ENCODE results near the gene C9orf72. TPM values are rescaled to one million over a fixed set of nuclear protein-coding genes. Genes with fewer than 3 reads are reported as not detected.

Gene C9orf72
- total RNA-seq (2014; rRNA removed; shearing (Covaris generic)) = 27.8 and 30.9 TPM in 2 replicates
- polyA plus RNA-seq (2016; fragmentation: Nextera tagmentation; extraction: Ambion mirVana) = 8.6 and 11.6 TPM in 2 replicates
- long read RNA-seq, partial matches to known transcripts = 4 of 5 reads
- long read RNA-seq, other reads (novel, unspliced or antisense) = 0 of 5 reads

GRCh38 chr9:27572918-27573633, at the start of gene C9orf72:
TSS of gene C9orf72 (minus strand) at chr9:27573481. CDS start at chr9:27567120, 6,361 bp downstream.
- H3K4me3 ChIP-seq = peak within 1 kb of the TSS; percentile 89
- H3K9me2 ChIP-seq (ENCODE audit: insufficient read depth) = no peaks in the 10 kb centered on the region
- H3K36me3 Mint-ChIP-seq (ENCODE audit: low read depth) = peaks cover 6% of the 10 kb centered on the region
- peaks cover 8% of the 10 kb centered on the region for H3K27me3 ChIP-seq (ENCODE audit: insufficient read depth)
- H4K20me1 ChIP-seq (replicated peaks; ENCODE audit: insufficient read depth) = peaks cover 8% of the 10 kb centered on the region; the same call in 1 of the 2 replicates
- peaks cover 10% of the 10 kb centered on the region for H3K27me3 Mint-ChIP-seq (ENCODE audit: insufficient read depth, low read depth, poor library complexity)
- H3K4me1 Mint-ChIP-seq = peaks cover 18% of the 10 kb centered on the region
- peak; percentile 72 for DNase-seq (ENCODE audit: low spot score)
- H3F3A ChIP-seq (replicated peaks; ENCODE audit: low read depth) = no peaks in the 10 kb centered on the region
- peak within 1 kb of the TSS; percentile 90 for H3K4me3 Mint-ChIP-seq
- peak within 1 kb of the TSS; percentile 78 for H2AFZ ChIP-seq
- peaks cover 42% of the 10 kb centered on the region for H3K79me2 ChIP-seq (replicated peaks; ENCODE audit: insufficient read depth)
- H3K4me1 ChIP-seq (ENCODE audit: insufficient read depth) = peaks cover 10% of the 10 kb centered on the region; the same call in 1 of the 2 replicates
- ATAC-seq = peak; percentile 87
- peak within 1 kb of the TSS; percentile 90 for H3K27ac ChIP-seq (ENCODE audit: low read depth)
- no peaks in the 10 kb centered on the region for H3K36me3 ChIP-seq (ENCODE audit: insufficient read depth)
- peaks cover 5% of the 10 kb centered on the region for H3K9me3 Mint-ChIP-seq
- peak within 1 kb of the TSS; percentile 86 for H3K4me2 ChIP-seq
- TF ChIP-seq, protein P1, sequence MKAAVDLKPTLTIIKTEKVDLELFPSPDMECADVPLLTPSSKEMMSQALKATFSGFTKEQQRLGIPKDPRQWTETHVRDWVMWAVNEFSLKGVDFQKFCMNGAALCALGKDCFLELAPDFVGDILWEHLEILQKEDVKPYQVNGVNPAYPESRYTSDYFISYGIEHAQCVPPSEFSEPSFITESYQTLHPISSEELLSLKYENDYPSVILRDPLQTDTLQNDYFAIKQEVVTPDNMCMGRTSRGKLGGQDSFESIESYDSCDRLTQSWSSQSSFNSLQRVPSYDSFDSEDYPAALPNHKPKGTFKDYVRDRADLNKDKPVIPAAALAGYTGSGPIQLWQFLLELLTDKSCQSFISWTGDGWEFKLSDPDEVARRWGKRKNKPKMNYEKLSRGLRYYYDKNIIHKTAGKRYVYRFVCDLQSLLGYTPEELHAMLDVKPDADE (IDR thresholded peaks at IDR 0.05) = no peak
- TF ChIP-seq POLR2AphosphoS5 (IDR thresholded peaks at IDR 0.05; ENCODE audit: low read depth) = peak; percentile 74
- peak within 1 kb of the TSS; percentile 100 for H3K27ac Mint-ChIP-seq

GRCh38 chr9:27622693-27623340, 49.5 kb upstream of the C9orf72 start:
- Histone ChIP-seq H3K27ac (ENCODE audit: low read depth) (no peak overlapping the region), H3F3A (replicated peaks; ENCODE audit: low read depth) (no peaks in the 10 kb centered on the region), H4K20me1 (replicated peaks; ENCODE audit: insufficient read depth) (no peaks in the 10 kb centered on the region), H2AFZ (no peak overlapping the region), H3K79me2 (replicated peaks; ENCODE audit: insufficient read depth) (no peaks in the 10 kb centered on the region), H3K9me2 (ENCODE audit: insufficient read depth) (no peaks in the 10 kb centered on the region), H3K4me1 (ENCODE audit: insufficient read depth) (peaks cover 2% of the 10 kb centered on the region; the same call in 1 of the 2 replicates), H3K27me3 (ENCODE audit: insufficient read depth) (no peaks in the 10 kb centered on the region), H3K4me3 (no peak overlapping the region), H3K4me2 (no peak overlapping the region), H3K36me3 (ENCODE audit: insufficient read depth) (no peaks in the 10 kb centered on the region)
- no peak for ATAC-seq
- Mint-ChIP-seq H3K4me3 (no peak overlapping the region), H3K27me3 (ENCODE audit: insufficient read depth, low read depth, poor library complexity) (no peaks in the 10 kb centered on the region), H3K36me3 (ENCODE audit: low read depth) (no peaks in the 10 kb centered on the region), H3K9me3 (no peaks in the 10 kb centered on the region), H3K27ac (no peak overlapping the region), H3K4me1 (peaks cover 9% of the 10 kb centered on the region)
- DNase-seq (ENCODE audit: low spot score) = no peak
- TF ChIP-seq EZH2phosphoT487 (IDR thresholded peaks at IDR 0.05; ENCODE audit: unreplicated experiment) (no peak), STAT1 (IDR thresholded peaks at IDR 0.05; ENCODE audit: unreplicated experiment) (no peak), ZNF462 (CRISPR knock-in tag; IDR thresholded peaks at IDR 0.05) (no peak), JUNB (IDR thresholded peaks at IDR 0.05; ENCODE audit: unreplicated experiment) (no peak), NANOG (IDR thresholded peaks at IDR 0.05; ENCODE audit: borderline replicate concordance) (no peak), ZNF331 (CRISPR knock-in tag; IDR thresholded peaks at IDR 0.05; ENCODE audit: low read depth) (no peak), CREB1 (CRISPR knock-in tag; IDR thresholded peaks at IDR 0.05; ENCODE audit: low read depth) (no peak)
